PC-9 (cell line): ENCODE data around the gene HHAT. TPM values are rescaled to one million over a fixed set of nuclear protein-coding genes. Genes with fewer than 3 reads are reported as not detected.

ENCODE experiments used
- BruUV-seq: library from RNA; stranded (reverse); fragments of 400-500 nt; replicated peaks from 2 replicates; lab custom pipeline; 2021; lab: Mats Ljungman, UMichigan
- CTCF ChIA-PET: fragments of 300-600 bp; sonication (Branson Sonifier 250); formaldehyde crosslinking; loops from one replicate; lab custom pipeline; 2022; ENCODE audit warnings: antibody characterized with exemption; lab: Charles Lee
- POLR2A ChIA-PET: fragments of 300-600 bp; sonication (Branson Sonifier 250); formaldehyde crosslinking; loops from one replicate; lab custom pipeline; 2022; ENCODE audit warnings: antibody characterized with exemption; ENCODE audit not compliant: unreplicated experiment; lab: Charles Lee
- DNase-seq, 2 experiments: peaks; one replicate each; pipeline versions ENCODE4 v3.0.0 to v3.0.0-alpha.2; 2015 to 2022; ENCODE audit warnings: mixed read lengths in 1 of 2
- H2AFZ ChIP-seq: fragments of 200-600 bp; sonication (generic); 2 replicates; pipeline ENCODE4 v1.8.1; 2017; ENCODE audit warnings: antibody characterized with exemption
- H3F3A ChIP-seq: fragments of 200-600 bp; sonication (generic); 2 replicates; pipeline ENCODE4 v1.8.1; 2017; ENCODE audit warnings: antibody characterized with exemption, mild to moderate bottlenecking, low read depth; ENCODE audit not compliant: insufficient read depth
- H3K27ac ChIP-seq: fragments of 200-600 bp; sonication (generic); 2 replicates; pipeline ENCODE4 v1.6.1; 2016; ENCODE audit warnings: mixed run types
- H3K27me3 ChIP-seq: fragments of 200-600 bp; sonication (generic); 2 replicates; pipeline ENCODE4 v1.6.1; 2016; ENCODE audit warnings: low read depth, mixed run types; ENCODE audit not compliant: insufficient read depth
- H3K36me3 ChIP-seq: fragments of 200-600 bp; sonication (generic); 2 replicates; pipeline ENCODE4 v1.6.1; 2016; ENCODE audit warnings: low read depth, mixed run types
- H3K4me1 ChIP-seq: fragments of 200-600 bp; sonication (generic); replicated peaks from 2 replicates; pipeline ENCODE4 v1.6.1; 2016; ENCODE audit warnings: mixed run types; ENCODE audit not compliant: insufficient read depth
- H3K4me2 ChIP-seq: fragments of 200-600 bp; sonication (generic); 2 replicates; pipeline ENCODE4 v1.6.1; 2017; ENCODE audit warnings: mixed run types
- H3K4me3 ChIP-seq: fragments of 200-600 bp; sonication (generic); 2 replicates; pipeline ENCODE4 v1.6.1; 2016; ENCODE audit warnings: mixed run types
- H3K79me2 ChIP-seq: fragments of 200-600 bp; sonication (generic); 2 replicates; pipeline ENCODE4 v1.6.1; 2017; ENCODE audit warnings: low read depth, mixed run types
- H3K9me2 ChIP-seq: fragments of 200-600 bp; sonication (generic); 2 replicates; pipeline ENCODE4 v1.8.1; 2017; ENCODE audit warnings: mild to moderate bottlenecking; ENCODE audit not compliant: insufficient read depth
- H3K9me3 ChIP-seq: fragments of 200-600 bp; sonication (generic); 2 replicates; pipeline ENCODE4 v1.8.1; 2016; ENCODE audit warnings: low read depth; ENCODE audit not compliant: insufficient read depth
- H4K20me1 ChIP-seq: fragments of 200-600 bp; sonication (generic); 2 replicates; pipeline ENCODE4 v1.8.1; 2017; ENCODE audit not compliant: insufficient read depth
- EZH2 ChIP-seq: fragments of 200-600 bp; sonication (generic); IDR thresholded peaks from 2 replicates; pipeline ENCODE4 v1.8.0; 2017; ENCODE audit warnings: antibody characterized with exemption, low read depth
- intact Hi-C: fragments of 100-400 bp; cut with micrococcal nuclease; formaldehyde crosslinking; loops from one replicate; pipeline ENCODE4 v1.10.0; 2022; ENCODE audit not compliant: unreplicated experiment
- total RNA-seq: library from RNA; stranded (reverse); gene quantifications from 2 replicates; pipeline ENCODE4 v1.2.3, GENCODE V29; 2021
- TF ChIP-seq, protein P1 (sequence below): fragments of 200-600 bp; sonication (generic); conservative IDR thresholded peaks from 2 replicates; pipeline ENCODE4 v1.6.1; 2017; ENCODE audit warnings: mixed run types, antibody characterized with exemption, mild to moderate bottlenecking, moderate library complexity

HHAT gene
- total RNA-seq, 1 experiment from 2014 or later, result 5.3 TPM

DNA sequence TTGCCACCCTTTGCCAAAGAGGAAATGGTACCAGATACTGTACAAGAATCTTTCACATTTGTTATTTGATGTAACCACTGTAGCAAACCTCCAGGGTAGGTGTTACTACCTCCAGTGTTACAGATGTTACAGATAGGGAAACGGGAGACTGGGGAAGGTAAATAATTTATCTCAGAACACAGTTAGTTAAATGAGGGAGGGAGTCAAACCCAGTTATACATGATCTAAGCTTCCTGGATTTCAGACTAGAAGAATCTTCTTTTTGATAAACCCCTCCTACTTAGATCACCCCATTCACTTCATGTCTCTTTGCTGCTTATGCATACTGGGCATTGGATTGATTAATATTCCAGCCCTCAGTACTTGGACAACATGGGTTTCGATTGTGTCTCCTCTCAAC lies 276.4 kb downstream of the HHAT start:
- CTCF ChIA-PET, result no interaction called here
- Histone ChIP-seq H2AFZ (no peak overlapping the region), H3K4me1 (peaks cover 4% of the 10 kb centered on the region), H3K79me2 (no peaks in the 10 kb centered on the region), H3K4me2 (no peak overlapping the region), H3K9me2 (no peaks in the 10 kb centered on the region), H3K36me3 (no peaks in the 10 kb centered on the region), H3K27ac (no peak overlapping the region), H3K4me3 (no peak overlapping the region), H3K9me3 (no peaks in the 10 kb centered on the region), H3F3A (no peaks in the 10 kb centered on the region), H4K20me1 (no peaks in the 10 kb centered on the region), H3K27me3 (no peaks in the 10 kb centered on the region)
- POLR2A ChIA-PET, result no interaction called here
- no peak for DNase-seq
- TF ChIP-seq EZH2, result no peak
- TF ChIP-seq, protein P1, sequence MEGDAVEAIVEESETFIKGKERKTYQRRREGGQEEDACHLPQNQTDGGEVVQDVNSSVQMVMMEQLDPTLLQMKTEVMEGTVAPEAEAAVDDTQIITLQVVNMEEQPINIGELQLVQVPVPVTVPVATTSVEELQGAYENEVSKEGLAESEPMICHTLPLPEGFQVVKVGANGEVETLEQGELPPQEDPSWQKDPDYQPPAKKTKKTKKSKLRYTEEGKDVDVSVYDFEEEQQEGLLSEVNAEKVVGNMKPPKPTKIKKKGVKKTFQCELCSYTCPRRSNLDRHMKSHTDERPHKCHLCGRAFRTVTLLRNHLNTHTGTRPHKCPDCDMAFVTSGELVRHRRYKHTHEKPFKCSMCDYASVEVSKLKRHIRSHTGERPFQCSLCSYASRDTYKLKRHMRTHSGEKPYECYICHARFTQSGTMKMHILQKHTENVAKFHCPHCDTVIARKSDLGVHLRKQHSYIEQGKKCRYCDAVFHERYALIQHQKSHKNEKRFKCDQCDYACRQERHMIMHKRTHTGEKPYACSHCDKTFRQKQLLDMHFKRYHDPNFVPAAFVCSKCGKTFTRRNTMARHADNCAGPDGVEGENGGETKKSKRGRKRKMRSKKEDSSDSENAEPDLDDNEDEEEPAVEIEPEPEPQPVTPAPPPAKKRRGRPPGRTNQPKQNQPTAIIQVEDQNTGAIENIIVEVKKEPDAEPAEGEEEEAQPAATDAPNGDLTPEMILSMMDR, result no peak
- BruUV-seq, result no TSS peak
- intact Hi-C loops, result no loop called here

DNA sequence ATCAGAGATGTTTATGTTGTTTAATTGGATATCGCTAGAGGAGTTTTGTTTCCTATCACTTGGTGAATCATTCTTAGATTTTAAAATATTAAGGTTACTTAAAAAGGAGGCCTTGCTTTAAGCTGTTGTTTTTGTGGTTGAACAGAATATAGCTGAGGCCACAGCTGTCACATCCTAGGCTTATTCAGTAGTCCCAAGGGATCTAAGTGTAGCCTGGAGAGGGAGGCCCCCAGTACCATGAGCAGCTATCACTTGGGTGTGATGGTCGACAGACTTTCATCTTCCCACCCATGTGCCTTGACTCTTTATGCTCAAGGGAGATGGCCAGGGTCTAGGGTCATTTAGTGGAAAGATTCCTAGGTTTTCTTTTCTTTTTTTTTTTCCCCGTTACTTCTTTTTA lies 278.7 kb downstream of the HHAT start:
- no peaks in the 10 kb centered on the region for H3F3A ChIP-seq
- H4K20me1 ChIP-seq, result no peaks in the 10 kb centered on the region
- no peaks in the 10 kb centered on the region for H3K79me2 ChIP-seq
- POLR2A ChIA-PET, result no interaction called here
- DNase-seq, result no peak
- H3K9me2 ChIP-seq, result no peaks in the 10 kb centered on the region
- no TSS peak for BruUV-seq
- H3K4me2 ChIP-seq, result no peak overlapping the region
- no peak overlapping the region for H3K27ac ChIP-seq
- no peak overlapping the region for H3K4me3 ChIP-seq
- no peaks in the 10 kb centered on the region for H3K27me3 ChIP-seq
- no peak for TF ChIP-seq EZH2
- TF ChIP-seq, protein P1, result no peak
- H3K9me3 ChIP-seq, result no peaks in the 10 kb centered on the region
- H3K36me3 ChIP-seq, result no peaks in the 10 kb centered on the region
- CTCF ChIA-PET, result no interaction called here
- H3K4me1 ChIP-seq, result no peaks in the 10 kb centered on the region
- H2AFZ ChIP-seq, result no peak overlapping the region
- intact Hi-C loops, result no loop called here

GRCh38 chr1:210608767-210609166 lies 280.1 kb downstream of the HHAT start:
- H3K79me2 ChIP-seq, result no peaks in the 10 kb centered on the region
- no peak overlapping the region for H3K27ac ChIP-seq
- POLR2A ChIA-PET, result no interaction called here
- no peak overlapping the region for H3K4me3 ChIP-seq
- no peaks in the 10 kb centered on the region for H3F3A ChIP-seq
- intact Hi-C loops, result no loop called here
- no peak overlapping the region for H3K4me2 ChIP-seq
- DNase-seq, result no peak
- H3K9me2 ChIP-seq, result no peaks in the 10 kb centered on the region
- H3K27me3 ChIP-seq, result no peaks in the 10 kb centered on the region
- no peaks in the 10 kb centered on the region for H3K36me3 ChIP-seq
- H2AFZ ChIP-seq, result no peak overlapping the region
- TF ChIP-seq EZH2, result no peak
- CTCF ChIA-PET, result no interaction called here
- no peaks in the 10 kb centered on the region for H3K4me1 ChIP-seq
- H4K20me1 ChIP-seq, result no peaks in the 10 kb centered on the region
- no TSS peak for BruUV-seq
- H3K9me3 ChIP-seq, result no peaks in the 10 kb centered on the region

DNA sequence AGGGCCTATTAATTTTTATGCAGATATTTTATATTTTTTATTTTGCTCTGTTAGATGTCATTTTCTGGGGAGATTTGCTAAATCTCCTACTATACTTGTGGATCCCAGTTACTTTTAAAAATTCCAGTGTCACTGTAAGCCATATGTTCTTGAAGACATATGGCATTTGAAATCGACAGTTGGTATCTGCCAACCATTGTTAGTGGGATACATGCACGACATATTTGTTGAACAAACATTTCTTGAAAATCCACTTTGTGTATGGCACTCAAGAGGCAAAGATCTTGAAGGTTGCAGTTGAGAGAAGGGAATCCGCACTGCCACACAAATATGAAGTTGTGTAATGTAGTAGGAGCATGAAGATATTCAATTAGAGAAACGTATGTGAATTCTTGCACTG lies 287.7 kb downstream of the HHAT start:
- no peak for DNase-seq
- TF ChIP-seq, protein P1, result no peak
- TF ChIP-seq EZH2, result no peak
- no peaks in the 10 kb centered on the region for H3F3A ChIP-seq
- H3K27ac ChIP-seq, result no peak overlapping the region
- no peaks in the 10 kb centered on the region for H4K20me1 ChIP-seq
- no peaks in the 10 kb centered on the region for H3K36me3 ChIP-seq
- no peaks in the 10 kb centered on the region for H3K79me2 ChIP-seq
- no TSS peak for BruUV-seq
- CTCF ChIA-PET, result no interaction called here
- H3K4me3 ChIP-seq, result no peak overlapping the region
- H3K27me3 ChIP-seq, result 0 out of 2 replicates have a peak, but pooled peaks cover 9% of the 10 kb centered on the region
- no peaks in the 10 kb centered on the region for H3K9me2 ChIP-seq
- no peaks in the 10 kb centered on the region for H3K9me3 ChIP-seq
- POLR2A ChIA-PET, result no interaction called here
- no peaks in the 10 kb centered on the region for H3K4me1 ChIP-seq
- no peak overlapping the region for H3K4me2 ChIP-seq
- intact Hi-C loops, result no loop called here
- H2AFZ ChIP-seq, result no peak overlapping the region
